Testis (tissue), 3 donors: ENCODE measurements around the gene CYYR1. TPM values are rescaled to one million over a fixed set of nuclear protein-coding genes. Genes with fewer than 3 reads are reported as not detected.
A peak's percentile ranks its signal among the peaks of the same experiment; 100 is the strongest.

Source experiments
- DNase-seq: peaks from one replicate; pipeline ENCODE4 v3.0.0-alpha.2; 2019
- H3K27ac ChIP-seq, 2 donors: fragments of 200-600 bp; sonication (generic); one replicate each; pipeline ENCODE4 v1.5.1; 2019
- H3K27me3 ChIP-seq: fragments of 200-600 bp; sonication (generic); one replicate; pipeline ENCODE4 v1.5.1; 2019
- H3K36me3 ChIP-seq: fragments of 200-600 bp; sonication (generic); one replicate; pipeline ENCODE4 v1.5.1; 2017; ENCODE audit warnings: low read depth; ENCODE audit errors: missing control alignments
- H3K4me1 ChIP-seq: fragments of 200-600 bp; sonication (generic); one replicate; pipeline ENCODE4 v1.5.1; 2019
- H3K4me3 ChIP-seq, 2 donors: fragments of 200-600 bp; sonication (generic); one replicate each; pipeline ENCODE4 v1.5.1; 2017 to 2019
- H3K9me3 ChIP-seq: fragments of 200-600 bp; sonication (generic); one replicate; pipeline ENCODE4 v1.5.1; 2017
- POLR2A ChIP-seq: fragments of 450-650 bp; IDR thresholded peaks from one replicate; pipeline ENCODE4 v1.6.1; 2017; ENCODE audit warnings: antibody characterized with exemption, mild to moderate bottlenecking, moderate library complexity
- WGBS, 2 donors: methylation state at CpG; one replicate each; pipeline ENCODE4 v1.1.5; 2018; 5-methylcytosine and 5-hydroxymethylcytosine counted together
- intact Hi-C: fragments of 100-400 bp; cut with DNase I; formaldehyde crosslinking; loops from one replicate; pipeline ENCODE4 v1.15.1; 2023; ENCODE audit warnings: low total_unique reads
- polyA plus RNA-seq: library from polyadenylated mRNA; stranded (reverse); fragments of 350-450 nt; fragmentation: Illumina TruSeq; extraction: RNeasy Lipid Tissue Mini Kit (QIAGEN cat#74804); gene quantifications from one replicate; pipeline ENCODE4 v1.2.3, GENCODE V29; 2014; ENCODE audit warnings: low read depth, low replicate concordance; ENCODE audit not compliant: insufficient read depth
- total RNA-seq, 2 donors: library from RNA; depleted of rRNA; stranded (reverse); fragments of >200 nt; gene quantifications; one replicate each; pipeline ENCODE4 v1.2.3, GENCODE V29; 2016
- TF ChIP-seq, protein P1 (sequence below), 3 experiments: fragments of 450-650 bp in 2 of 3; fragments of 200-600 bp in 1 of 3; sonication (generic) in 1 of 3; IDR thresholded peaks; one replicate each; pipeline ENCODE4 v1.5.1; 2016 to 2019; ENCODE audit warnings: antibody characterized with exemption in 3 of 3, mild to moderate bottlenecking in 2 of 3, moderate library complexity in 1 of 3

Gene CYYR1
- total and polyA plus RNA-seq, 3 donors from 2014 or later: 4.4 to 6.1 (median 4.6) TPM

DNA sequence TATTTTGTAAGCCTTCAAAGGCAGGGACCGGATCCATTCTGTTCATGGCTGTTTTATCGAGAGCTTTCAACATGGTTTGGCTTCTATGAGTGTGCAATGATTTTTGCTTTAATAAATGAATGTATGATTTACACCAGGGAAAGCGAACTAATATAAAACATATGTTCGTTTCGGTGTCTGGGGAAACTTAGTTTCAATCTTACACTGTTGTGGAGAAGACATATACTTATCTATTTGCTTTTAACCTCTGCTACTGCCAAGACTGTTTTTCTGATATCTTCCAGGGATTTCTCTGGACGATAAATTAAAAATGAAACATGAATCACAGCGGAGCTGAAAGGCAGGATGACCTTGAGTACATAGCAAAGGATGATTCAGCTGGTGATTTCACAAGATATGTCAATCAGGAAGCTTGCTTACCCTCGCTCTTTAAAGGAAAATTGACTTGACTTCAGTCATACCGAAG is 14.7 kb upstream of the CYYR1 start:
- Histone ChIP-seq H3K27ac (no peak overlapping the region), H3K36me3 (no peaks in the 10 kb centered on the region), H3K4me3 (no peak overlapping the region), H3K9me3 (no peaks in the 10 kb centered on the region), H3K27me3 (no peaks in the 10 kb centered on the region), H3K4me1 (no peaks in the 10 kb centered on the region)
- WGBS, 2 donors: 29 to 30% methylated on average over 9 of the region's 9 CpGs
- intact Hi-C loops: no loop called here
- TF ChIP-seq, protein P1, sequence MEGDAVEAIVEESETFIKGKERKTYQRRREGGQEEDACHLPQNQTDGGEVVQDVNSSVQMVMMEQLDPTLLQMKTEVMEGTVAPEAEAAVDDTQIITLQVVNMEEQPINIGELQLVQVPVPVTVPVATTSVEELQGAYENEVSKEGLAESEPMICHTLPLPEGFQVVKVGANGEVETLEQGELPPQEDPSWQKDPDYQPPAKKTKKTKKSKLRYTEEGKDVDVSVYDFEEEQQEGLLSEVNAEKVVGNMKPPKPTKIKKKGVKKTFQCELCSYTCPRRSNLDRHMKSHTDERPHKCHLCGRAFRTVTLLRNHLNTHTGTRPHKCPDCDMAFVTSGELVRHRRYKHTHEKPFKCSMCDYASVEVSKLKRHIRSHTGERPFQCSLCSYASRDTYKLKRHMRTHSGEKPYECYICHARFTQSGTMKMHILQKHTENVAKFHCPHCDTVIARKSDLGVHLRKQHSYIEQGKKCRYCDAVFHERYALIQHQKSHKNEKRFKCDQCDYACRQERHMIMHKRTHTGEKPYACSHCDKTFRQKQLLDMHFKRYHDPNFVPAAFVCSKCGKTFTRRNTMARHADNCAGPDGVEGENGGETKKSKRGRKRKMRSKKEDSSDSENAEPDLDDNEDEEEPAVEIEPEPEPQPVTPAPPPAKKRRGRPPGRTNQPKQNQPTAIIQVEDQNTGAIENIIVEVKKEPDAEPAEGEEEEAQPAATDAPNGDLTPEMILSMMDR (IDR thresholded peaks at IDR 0.05): no peak
- no peak for TF ChIP-seq POLR2A
- DNase-seq: no peak

DNA sequence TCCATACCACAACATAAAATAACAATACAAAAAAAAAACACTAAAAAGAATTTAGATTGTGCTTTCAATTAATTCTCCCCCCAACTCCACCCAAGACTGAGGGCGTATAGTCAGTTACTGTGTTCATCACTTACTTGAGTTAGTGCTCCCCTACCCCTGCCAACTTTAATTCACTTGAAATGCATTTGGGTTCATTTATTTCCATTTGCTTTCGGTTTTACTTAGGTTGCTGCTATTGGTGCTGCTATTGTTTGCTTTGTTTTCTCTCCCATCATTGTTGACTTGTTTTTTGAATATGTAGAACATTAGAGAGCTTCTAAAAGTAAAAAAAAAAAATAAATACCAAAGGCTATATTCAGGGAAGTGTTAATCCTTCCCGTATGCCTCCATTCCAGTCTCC is 10.7 kb upstream of the CYYR1 start:
- Histone ChIP-seq H3K9me3 (no peaks in the 10 kb centered on the region), H3K27ac (no peak overlapping the region), H3K36me3 (no peaks in the 10 kb centered on the region), H3K27me3 (no peaks in the 10 kb centered on the region), H3K4me3 (no peak overlapping the region), H3K4me1 (no peaks in the 10 kb centered on the region)
- TF ChIP-seq, protein P1 (IDR thresholded peaks at IDR 0.05): no peak
- TF ChIP-seq POLR2A: no peak
- 84% methylated on average over 3 of the region's 3 CpGs for WGBS, 2 donors
- DNase-seq: no peak
- intact Hi-C loops: no loop called here

DNA sequence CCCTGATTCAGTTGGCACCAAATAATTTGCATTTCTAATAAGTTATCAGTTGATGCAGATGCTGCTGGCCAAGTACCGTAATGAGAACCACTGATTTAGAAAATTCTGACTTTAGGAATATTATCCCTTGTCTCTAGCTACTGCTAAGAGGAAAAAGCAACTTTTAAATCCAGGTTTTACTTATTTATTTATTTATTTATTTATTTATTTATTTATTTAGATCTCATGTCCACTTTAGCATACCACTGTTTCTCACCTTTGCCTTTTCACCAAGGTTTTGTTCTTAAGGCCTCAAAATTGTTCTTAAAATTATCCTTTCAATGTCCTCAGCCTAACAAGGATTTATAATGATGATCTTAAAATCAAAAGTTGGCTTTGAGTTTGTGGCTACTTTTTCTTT is 8.7 kb upstream of the CYYR1 start:
- Histone ChIP-seq H3K4me1 (no peaks in the 10 kb centered on the region), H3K27ac (no peak overlapping the region)

GRCh38 chr21:26572076-26572701 is 897 bp downstream of the CYYR1 start:
- H3K27me3 ChIP-seq: no peaks in the 10 kb centered on the region
- TF ChIP-seq POLR2A: no peak
- TF ChIP-seq, protein P1 (IDR thresholded peaks at IDR 0.05): no peak
- 21 to 30% methylated on average over 11 of the region's 11 CpGs for WGBS, 2 donors
- H3K4me1 ChIP-seq: no peaks in the 10 kb centered on the region
- H3K9me3 ChIP-seq: no peaks in the 10 kb centered on the region
- intact Hi-C loops: no loop called here
- DNase-seq: no peak
- H3K36me3 ChIP-seq: no peaks in the 10 kb centered on the region
- peak overlapping the region; percentile 48 to 53 for H3K4me3 ChIP-seq
- H3K27ac ChIP-seq: peak overlapping the region; percentile 22 to 60

More for the DNA sequence above, 8.7 kb upstream of the CYYR1 start:
- Histone ChIP-seq H3K36me3 (no peaks in the 10 kb centered on the region), H3K9me3 (no peaks in the 10 kb centered on the region), H3K4me3 (no peak overlapping the region), H3K27me3 (no peaks in the 10 kb centered on the region)
- TF ChIP-seq POLR2A: no peak
- TF ChIP-seq, protein P1 (IDR thresholded peaks at IDR 0.05): no peak
- intact Hi-C loops: no loop called here
- 93 to 96% methylated on average over 1 of the region's 1 CpG for WGBS, 2 donors
- no peak for DNase-seq

- H3K4me3 ChIP-seq: no peak overlapping the region
- intact Hi-C loops: no loop called here
- no peaks in the 10 kb centered on the region for H3K4me1 ChIP-seq
- 35 to 56% methylated on average over 3 of the region's 3 CpGs for WGBS, 2 donors
- H3K27me3 ChIP-seq: no peaks in the 10 kb centered on the region
- H3K27ac ChIP-seq: no peak overlapping the region
- no peaks in the 10 kb centered on the region for H3K9me3 ChIP-seq
- no peaks in the 10 kb centered on the region for H3K36me3 ChIP-seq
- TF ChIP-seq POLR2A: no peak
- TF ChIP-seq, protein P1 (IDR thresholded peaks at IDR 0.05): no peak
- no peak for DNase-seq
These were observed 2.9 kb downstream of the CYYR1 start for GRCh38 chr21:26570203-26570602.
